Stimulated activated CD8-positive, alpha-beta memory T cell treated with anti-CD3 and anti-CD28 coated beads, Interleukin-12 subunit alpha, Interleukin-12 subunit beta, amount 100 ng/mL, for 1 hour (primary cell): Measurements from ENCODE around the gene PLEKHA1.

ENCODE experiments used
- DNase-seq: peaks from one replicate; pipeline ENCODE4 v3.0.0-alpha.2; 2020; ENCODE audit warnings: low read depth

The PLEKHA1 gene

DNA sequence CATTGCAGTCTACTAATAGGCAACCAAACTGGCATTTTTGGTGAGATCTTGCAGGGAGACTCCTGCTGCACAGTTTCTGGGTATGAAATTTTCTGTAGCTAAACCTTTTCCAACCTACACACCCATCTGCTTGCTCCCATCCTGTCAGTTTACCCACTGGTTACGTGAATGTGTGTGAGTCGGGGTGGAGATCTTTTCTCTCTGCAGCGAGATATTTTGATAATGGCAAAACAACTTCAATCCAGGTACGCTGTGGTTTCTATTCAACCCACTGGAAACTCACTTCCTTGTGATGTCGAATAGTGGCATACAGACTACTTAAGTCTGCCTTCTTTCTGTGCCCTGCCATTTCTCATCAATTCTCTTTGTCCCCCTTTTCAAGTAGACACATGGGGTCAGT, 4.5 kb downstream of the PLEKHA1 start:
- no peak for DNase-seq

DNA sequence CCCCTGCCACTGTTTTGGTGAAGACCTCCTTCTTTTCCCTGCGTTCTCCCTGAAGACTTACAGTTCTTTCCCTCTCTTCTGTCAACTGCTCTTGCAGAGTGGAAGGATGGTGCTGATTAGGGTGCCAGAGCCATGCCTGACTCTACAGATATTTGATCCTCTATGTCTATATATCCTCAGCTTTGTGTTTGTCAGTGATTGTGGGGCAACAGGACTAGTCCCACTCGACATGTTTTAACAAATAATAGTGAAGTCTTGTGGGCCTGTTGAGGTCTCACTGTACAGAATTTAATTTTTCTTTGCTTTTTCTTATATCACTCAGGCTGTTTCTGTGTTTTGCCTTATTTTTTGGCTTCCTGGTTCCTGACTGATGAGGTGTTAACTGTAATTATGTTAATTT, 5.0 kb downstream of the PLEKHA1 start:
- no peak for DNase-seq

DNA sequence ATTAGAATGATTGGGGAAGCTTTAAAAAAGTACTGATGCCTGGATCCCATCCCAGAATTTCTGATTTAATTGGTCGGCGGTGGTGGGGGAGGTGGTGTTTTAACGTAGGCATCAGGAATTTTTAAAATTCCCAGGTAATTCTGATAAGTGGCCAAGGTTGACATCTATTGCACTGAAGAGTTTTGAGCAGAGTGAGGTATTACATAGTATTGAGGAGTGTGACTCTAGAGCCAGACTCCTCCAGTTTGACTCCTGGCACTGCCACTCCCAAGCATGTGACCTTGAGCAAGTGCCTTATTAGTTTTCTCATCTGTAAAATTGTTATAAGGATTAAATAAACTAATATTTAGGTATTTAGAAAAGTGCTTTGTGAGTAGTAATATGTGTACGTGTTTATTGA, 6.2 kb downstream of the PLEKHA1 start:
- DNase-seq, result no peak

DNA sequence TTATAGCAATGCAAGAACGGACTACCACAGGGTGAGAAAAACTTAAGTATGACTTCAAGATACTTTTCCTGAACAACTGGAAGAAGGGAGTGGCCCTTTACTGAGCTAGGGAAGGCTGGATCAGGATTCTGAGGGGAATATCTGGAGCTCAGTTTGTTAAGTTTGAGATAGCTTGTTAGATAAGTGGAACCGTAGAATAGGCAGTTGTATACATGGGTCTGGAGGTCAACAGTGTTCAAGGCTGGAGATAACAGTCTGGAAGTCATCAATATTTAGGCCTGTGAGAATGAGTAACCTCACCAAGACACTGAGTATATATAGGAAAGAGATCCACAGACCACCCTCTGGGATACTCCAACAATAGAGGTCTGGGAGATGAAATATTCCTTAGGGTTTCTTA, 7.2 kb downstream of the PLEKHA1 start:
- DNase-seq, result no peak

GRCh38 chr10:122386514-122386913, 12.0 kb downstream of the PLEKHA1 start:
- no peak for DNase-seq

DNA sequence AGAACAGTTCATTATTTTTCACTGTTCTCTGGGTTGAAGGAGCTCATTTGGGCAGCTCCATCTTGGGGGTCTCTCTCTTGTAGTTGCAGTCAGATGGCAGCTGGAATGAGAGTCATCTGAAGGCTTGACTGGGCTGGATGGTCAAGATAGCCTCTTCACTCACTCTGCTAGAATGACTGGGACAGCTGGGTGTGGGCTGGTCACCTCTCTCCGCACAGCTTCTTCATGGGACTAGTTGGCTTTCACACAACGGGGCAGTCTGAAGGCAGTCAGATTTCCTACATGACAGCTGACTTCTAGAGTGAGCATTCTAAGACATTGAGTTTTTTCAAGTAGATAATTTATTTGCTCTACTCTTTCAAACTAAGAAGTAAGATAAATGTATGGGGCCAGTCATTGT, 13.1 kb downstream of the PLEKHA1 start:
- no peak for DNase-seq

DNA sequence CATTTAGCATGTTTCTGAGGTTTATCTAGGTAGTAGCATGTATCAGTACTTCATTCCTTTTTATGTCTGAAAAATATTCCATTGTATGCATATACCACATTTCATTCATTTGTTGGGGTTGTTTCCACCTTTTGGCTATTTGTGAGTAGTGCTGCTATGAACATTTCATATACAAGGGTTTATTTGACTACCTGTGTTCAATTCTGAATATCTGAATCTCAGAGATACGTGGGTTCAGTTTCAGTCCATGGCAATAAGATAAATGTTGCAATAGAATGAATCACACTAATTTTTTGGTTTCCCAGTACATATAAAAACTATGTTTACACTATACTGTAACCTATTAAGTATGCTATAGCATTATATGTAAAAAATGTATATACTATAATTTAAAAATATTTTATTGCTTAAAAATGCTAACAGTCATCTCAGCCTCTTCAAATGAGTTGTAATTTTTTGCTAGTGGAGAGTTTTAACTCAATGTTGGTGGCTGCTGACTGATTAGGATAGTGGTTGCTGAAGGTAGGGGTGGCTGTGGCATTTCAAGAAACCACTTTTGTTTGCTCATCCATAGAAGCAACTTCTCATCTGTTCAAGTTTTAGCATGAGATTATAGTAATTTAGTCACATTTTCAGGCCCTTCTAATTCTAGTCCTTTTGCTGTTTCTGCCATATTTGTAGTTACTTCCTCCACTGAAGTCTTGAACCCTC, 13.9 kb downstream of the PLEKHA1 start:
- DNase-seq, result no peak

DNA sequence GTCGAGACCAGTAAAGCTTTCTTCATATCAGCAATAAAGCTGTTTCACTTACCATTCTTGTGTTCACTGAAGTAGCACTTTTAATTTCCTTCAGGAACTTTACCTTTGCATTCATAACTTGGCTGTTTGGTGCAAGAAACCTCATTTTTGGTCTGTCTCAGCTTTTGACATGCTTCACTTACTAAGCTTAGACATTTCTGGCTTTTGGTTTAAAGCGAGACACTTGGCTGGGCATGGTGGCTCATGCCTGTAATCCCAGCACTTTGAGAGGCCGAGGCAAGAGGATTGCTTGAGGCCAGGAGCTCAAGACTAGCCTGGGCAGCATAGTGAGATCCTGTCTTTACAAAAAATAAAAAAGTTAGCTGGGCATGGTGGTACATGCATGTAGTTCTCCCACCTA, 15.8 kb downstream of the PLEKHA1 start:
- no peak for DNase-seq

GRCh38 chr10:122390679-122391078, 16.2 kb downstream of the PLEKHA1 start:
- no peak for DNase-seq

DNA sequence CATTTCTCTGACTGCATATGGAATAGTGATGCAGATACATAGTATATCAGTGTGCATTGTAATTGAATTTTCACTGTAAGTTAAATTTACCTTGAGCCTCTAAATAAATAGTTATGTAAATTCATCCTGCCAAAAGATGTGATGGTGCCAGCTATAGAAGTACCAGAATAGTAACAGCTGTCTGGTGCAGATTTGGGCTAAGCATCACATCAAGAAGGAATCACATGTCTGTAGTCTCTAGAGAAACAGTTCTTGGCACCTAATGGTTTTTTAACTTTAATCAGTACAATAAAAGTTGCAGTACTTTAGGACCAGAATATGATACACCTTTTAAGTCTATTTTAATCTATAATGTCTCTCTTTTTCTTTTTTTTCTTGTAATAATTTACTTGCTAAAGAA, 17.4 kb downstream of the PLEKHA1 start:
- no peak for DNase-seq

DNA sequence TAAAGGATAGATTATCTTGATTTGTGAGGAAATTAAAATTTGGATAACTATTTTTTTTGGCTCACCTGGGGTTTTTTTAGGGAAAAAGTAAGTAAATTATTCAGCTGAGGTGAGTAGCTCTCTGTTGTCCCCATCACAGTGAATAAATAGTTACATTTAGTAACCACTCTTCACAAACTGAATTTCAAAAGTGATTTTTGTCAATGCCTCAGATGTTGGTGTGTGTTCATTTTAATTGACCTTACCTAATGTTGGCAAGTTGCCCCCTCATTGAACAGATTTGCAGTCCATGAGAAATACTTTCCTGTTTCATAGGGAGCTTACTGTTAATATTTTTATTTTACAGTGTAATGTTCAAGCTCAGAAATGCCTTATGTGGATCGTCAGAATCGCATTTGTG, 18.3 kb downstream of the PLEKHA1 start:
- DNase-seq, result no peak

GRCh38 chr10:122393288-122393687, 18.8 kb downstream of the PLEKHA1 start:
- no peak for DNase-seq

- no peak for DNase-seq
Observed at GRCh38 chr10:122402548-122403131, 28.1 kb downstream of the PLEKHA1 start.

DNA sequence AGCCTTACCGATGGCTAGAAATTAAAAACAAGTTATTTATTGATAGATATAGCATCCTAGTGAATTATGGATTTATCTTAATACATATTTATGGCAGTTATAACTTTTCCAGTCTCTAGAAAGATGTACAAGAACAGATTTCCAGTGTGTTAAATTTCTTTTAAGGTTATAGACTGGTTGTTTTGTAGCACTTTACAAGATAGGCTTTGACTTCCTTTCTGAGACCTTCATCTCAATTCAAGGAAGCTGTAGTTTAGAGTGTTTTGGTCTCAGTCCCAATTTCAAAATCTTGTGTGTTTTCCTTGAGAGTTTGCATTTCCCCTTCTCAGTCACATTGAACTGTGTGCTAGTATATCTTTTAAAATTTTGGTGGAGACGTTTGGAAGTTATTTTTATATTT, 30.1 kb downstream of the PLEKHA1 start:
- DNase-seq, result no peak

DNA sequence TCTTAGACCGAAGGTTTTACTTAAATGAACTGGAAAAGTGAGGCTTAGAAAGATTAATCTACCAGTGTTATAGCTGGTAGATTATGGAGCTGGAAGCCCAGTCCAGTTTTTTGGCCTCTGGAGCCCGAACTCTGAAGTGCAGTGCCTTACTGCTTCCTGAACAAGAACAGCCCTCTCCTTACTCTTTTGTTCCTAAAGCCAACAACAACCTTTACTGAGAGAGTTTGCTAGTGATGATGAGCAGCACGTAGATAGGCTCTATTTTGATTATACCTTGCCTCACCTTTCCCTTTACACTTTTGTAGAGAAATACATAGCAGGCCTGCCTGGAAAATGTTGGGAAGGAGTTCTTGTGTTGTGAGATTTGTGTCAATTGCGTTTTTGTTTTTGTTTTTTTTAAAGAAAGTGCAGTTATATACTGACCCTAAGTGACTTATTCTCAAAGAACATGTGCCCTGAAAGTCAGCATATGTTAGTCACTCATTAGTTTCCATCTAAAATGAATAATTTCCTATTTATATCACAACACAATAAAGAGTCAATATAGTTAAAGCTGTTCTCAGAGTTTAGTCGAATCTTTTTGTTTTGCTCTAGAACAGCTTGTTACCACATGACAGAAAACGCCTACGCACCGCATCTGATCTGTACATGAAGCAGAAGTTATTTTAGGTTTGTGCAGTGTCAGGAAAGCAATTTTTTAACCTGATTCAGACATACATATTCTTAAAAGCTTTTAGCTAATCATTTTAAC, 33.0 kb downstream of the PLEKHA1 start:
- peak; percentile 21 for DNase-seq

DNA sequence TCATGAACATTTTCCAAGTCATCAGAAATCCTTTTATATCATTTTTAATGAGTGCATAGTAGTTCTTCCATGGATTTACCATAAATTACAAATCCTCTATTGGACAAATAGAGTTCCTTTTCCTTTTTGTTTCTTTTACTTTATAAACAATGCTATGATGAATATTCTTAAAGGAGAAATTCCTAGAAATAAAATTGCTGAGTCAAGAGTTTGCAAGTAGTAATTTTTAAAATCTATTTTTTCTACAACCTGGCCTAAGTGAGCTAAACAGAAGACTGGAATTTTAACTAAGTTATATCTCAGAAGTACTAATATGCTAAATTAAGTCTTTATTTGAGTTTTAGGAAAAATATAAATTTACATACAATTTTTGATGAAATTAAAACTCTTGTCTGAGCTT, 38.8 kb downstream of the PLEKHA1 start:
- no peak for DNase-seq

GRCh38 chr10:122417667-122418066, 43.2 kb downstream of the PLEKHA1 start:
- DNase-seq, result no peak

DNA sequence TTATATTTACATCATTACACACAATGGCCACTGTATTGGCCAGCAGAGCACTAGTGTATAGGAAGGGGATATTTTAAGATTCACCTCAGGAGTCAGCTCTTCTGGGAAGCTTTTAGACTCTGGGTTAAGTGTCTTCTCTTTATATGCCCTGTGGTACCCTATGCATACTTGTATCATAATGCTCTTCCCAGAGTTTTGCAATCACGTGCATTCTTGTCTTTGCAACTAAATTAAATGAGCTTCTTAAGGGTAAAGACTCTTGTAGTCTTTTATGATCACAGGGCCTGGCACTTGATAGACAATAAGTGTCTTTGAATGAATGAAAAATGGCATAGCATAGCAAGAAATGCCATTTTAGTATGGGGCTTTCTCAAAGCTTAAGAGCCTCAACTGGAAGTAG, 44.5 kb downstream of the PLEKHA1 start:
- DNase-seq, result no peak

- no peak for DNase-seq
Observed at GRCh38 chr10:122419876-122420623, 45.5 kb downstream of the PLEKHA1 start.

DNA sequence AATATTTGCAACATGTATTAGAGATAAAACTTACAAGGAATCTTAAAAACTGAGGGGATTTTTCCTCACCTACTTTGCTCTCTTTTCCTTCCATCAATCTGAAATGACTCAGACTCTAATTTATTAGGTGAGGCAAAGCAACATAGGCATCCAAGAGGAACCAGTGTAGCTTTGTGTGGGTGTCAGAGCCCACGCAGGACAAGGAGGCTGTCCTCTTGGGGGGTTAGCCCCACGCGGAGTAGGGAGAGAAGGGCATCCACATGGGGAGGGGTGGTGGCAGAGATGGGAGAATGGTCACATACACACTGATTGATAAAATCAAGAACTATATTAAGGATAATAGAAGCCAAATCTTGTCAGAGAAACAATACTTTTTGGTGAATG, 46.1 kb downstream of the PLEKHA1 start:
- DNase-seq, result no peak

GRCh38 chr10:122421054-122421625, 46.6 kb downstream of the PLEKHA1 start:
- DNase-seq, result no peak

DNA sequence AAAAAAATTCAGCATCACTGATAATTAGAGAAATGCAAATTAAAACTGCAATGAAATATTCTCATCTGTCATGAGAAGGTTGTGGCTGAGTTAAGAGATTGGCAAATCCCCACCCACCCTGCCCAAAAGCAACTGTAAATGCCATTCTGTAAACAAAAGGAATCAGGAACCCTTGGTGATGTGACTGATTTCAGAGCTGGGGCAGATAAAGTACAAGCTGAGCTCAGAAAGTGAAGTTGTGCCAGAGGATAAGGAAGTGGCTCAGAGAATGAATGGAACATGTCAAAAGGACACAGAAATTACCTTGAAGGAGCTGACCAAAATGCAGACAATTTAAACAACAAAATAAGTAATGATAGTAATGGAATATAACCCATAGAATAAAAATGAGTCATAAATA, 47.2 kb downstream of the PLEKHA1 start:
- no peak for DNase-seq
